ENCODE data around the gene TMEM139. TPM values are rescaled to one million over a fixed set of nuclear protein-coding genes. Genes with fewer than 3 reads are reported as not detected.

Gene TMEM139
- total RNA-seq, 1 donor from 2014 or later = 0.72 TPM

DNA sequence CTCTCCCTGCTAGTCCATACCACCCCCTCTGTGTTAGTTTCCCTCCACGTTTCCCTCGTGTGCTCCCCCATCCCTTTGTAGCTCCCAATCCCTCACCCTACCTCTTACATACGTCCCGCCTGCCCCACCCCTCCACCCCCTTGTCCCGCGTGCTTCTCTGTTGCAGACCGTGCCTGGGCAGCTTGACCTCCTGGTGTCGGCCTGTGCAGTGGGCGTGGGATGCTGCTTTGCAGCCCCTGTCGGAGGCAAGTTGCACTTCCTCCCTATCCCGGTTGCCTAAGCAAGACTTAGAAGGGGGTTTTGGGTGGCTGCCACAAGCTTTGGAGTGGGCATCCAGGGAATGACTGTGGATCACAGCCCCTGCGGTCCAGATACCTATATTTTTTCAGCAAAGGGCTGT lies 38.9 kb downstream of the TMEM139 start:
- DNase-seq (ENCODE audit: low spot score) = no peak

DNA sequence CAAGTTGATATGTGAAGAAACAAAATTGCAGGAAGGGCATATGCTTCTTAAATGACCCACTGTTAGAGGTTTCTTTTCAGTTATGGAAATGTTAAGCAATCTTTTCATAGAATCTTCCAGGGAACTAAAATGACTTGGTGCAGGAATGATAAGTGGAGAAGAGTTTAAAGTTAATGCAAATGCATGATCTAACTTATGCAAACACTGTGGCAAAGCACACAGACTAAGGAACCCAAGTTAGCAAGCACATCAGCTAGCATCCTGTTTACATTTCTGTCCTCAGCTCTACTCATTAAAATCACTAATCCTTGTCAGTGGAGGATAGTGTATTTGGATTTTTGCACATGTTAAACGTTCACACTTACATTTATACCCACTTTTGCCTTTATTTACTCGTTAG lies 40.5 kb downstream of the TMEM139 start:
- peak; percentile 17 for DNase-seq (ENCODE audit: low spot score)

- no peak for DNase-seq (ENCODE audit: low spot score)
Measured at GRCh38 chr7:143327903-143328302, 43.1 kb downstream of the TMEM139 start.

DNA sequence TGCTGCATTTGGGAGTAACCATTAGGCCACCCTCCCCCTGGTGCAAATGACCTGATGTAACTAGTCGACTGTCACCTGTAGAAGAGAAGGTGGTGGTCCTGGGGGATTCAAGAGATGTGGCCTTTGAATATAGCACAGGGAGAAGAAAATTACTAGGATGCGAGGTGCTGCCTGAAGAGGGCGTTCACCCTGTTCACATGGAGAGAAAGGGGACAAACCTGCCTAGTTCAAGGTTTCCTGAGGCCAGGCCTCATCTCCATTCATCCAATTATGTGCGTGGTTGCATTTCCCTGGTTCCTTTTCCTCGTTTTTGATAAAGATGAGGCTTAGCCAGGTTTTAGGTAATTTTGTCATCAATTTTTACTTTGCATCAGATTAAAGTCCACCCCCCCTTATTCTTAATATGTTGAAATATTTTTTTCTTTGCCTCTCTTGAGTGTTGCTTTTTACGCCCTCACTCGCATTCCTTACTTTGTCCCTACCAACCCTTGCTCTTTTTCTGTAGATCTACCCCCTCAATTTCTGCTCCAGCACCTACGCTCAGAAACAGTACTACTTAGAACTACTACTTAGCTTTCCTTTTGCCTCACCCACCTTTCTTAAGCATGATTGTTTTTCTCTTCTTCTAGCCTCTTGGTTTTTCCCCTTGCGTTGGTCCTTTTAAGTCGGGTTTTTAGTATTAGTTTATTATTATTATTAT lies 44.9 kb downstream of the TMEM139 start:
- no peak for DNase-seq (ENCODE audit: low spot score)

DNA sequence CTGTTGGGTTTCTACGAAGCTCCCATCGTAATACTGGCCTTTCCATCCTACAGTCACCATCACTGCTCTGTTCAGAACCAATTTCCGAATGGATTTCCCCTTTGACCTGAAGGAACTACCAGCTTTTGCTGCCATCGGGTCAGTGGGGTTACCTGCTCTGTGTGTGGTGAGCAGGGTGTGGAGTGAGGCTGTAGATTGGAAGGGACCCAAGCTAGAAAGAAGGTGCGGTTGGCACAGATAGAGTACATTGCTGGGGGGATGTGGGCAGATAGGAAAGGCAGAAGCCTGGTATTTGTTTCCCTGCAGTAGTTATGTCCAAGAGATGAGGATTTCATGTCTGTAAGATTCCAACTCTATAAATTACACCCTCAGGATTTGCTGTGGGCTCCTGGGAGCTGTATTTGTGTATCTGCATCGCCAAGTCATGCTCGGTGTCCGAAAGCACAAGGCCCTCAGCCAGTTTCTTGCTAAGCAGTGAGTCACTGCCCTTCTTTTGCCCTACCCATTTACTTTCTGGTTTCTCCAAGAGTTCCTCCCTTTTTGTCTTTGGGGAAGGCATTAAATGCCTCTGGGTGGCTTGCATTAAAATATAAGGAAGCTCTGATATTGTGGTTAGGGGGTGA lies 46.5 kb downstream of the TMEM139 start:
- peak; percentile 93 for DNase-seq (ENCODE audit: low spot score)

- DNase-seq (ENCODE audit: low spot score) = no peak
Measured at GRCh38 chr7:143334244-143334643, 49.5 kb downstream of the TMEM139 start.

DNA sequence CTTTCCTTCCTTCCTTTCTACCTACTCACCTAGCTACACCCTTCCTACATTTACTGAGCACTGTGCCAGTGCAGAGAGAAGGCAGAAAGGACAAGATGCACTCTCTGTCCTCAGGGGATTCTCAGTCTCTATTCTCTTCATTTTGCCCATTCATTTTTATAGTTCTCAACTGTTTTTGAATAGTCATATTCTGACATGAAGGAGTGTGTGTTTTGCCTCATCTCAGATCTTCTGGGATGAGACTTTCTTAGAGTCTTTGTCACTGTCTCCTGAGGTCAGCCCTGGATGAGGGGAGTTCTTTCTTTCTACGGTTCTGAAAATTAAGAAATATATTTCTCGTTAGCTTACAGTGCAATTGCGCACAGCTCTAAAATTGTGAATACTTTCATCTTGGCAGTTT lies 52.5 kb downstream of the TMEM139 start:
- no peak for DNase-seq (ENCODE audit: low spot score)

Other genes with a start within 250 kb of the TMEM139 start
- 1.7 TPM for gene OR6V1, start 232.6 kb upstream of the TMEM139 start, total RNA-seq (ENCODE audit: insufficient read depth, low replicate concordance)
- not detected for gene PIP, start 152.9 kb upstream of the TMEM139 start, total RNA-seq (ENCODE audit: insufficient read depth, low replicate concordance)
- 8.2 TPM for gene TAS2R39, start 101.5 kb upstream of the TMEM139 start, total RNA-seq (ENCODE audit: insufficient read depth, low replicate concordance)
- gene TAS2R40, start 62.9 kb upstream of the TMEM139 start, total RNA-seq (ENCODE audit: insufficient read depth, low replicate concordance) = 0.72 TPM
- gene GSTK1, start 21.5 kb upstream of the TMEM139 start, total RNA-seq (ENCODE audit: insufficient read depth, low replicate concordance) = 29.9 TPM
- gene CASP2, start 3.4 kb downstream of the TMEM139 start, total RNA-seq (ENCODE audit: insufficient read depth, low replicate concordance) = 9.1 TPM
- gene CLCN1, start 31.2 kb downstream of the TMEM139 start, total RNA-seq (ENCODE audit: insufficient read depth, low replicate concordance) = not detected
- gene FAM131B, start 77.8 kb downstream of the TMEM139 start, total RNA-seq (ENCODE audit: insufficient read depth, low replicate concordance) = 7.2 TPM
- gene ZYX, start 96.4 kb downstream of the TMEM139 start, total RNA-seq (ENCODE audit: insufficient read depth, low replicate concordance) = 42.1 TPM
- gene EPHA1, start 123.9 kb downstream of the TMEM139 start, total RNA-seq (ENCODE audit: insufficient read depth, low replicate concordance) = 0.48 TPM
- gene TAS2R60, start 158.5 kb downstream of the TMEM139 start, total RNA-seq (ENCODE audit: insufficient read depth, low replicate concordance) = not detected
- 2.6 TPM for gene TAS2R41, start 192.9 kb downstream of the TMEM139 start, total RNA-seq (ENCODE audit: insufficient read depth, low replicate concordance)

All from umbilical cord (tissue), 2 donors.